Activated T-cell treated with anti-CD3 and anti-CD28 coated beads, Interleukin-2, amount 50 U/mL, for 24 hours (primary cell): ENCODE measurements around the gene MACROD1.

ENCODE experiments used
- DNase-seq: peaks from one replicate; pipeline ENCODE4 v3.0.0-alpha.2; 2020
- H3K27ac Mint-ChIP-seq: 2 replicates; pipeline ENCODE4 v1.8.0; 2020; ENCODE audit warnings: mild to moderate bottlenecking, mixed read lengths
- H3K27me3 Mint-ChIP-seq: 2 replicates; pipeline ENCODE4 v1.8.0; 2020; ENCODE audit warnings: mixed read lengths
- H3K36me3 Mint-ChIP-seq: 2 replicates; pipeline ENCODE4 v1.8.0; 2020; ENCODE audit warnings: low read depth, mixed read lengths
- H3K4me1 Mint-ChIP-seq: 2 replicates; pipeline ENCODE4 v1.8.0; 2020; ENCODE audit warnings: low read depth, mixed read lengths
- H3K4me3 Mint-ChIP-seq: 2 replicates; pipeline ENCODE4 v1.8.0; 2020; ENCODE audit warnings: mild to moderate bottlenecking, moderate library complexity, mixed read lengths
- H3K9me3 Mint-ChIP-seq: 2 replicates; pipeline ENCODE4 v1.8.0; 2020; ENCODE audit warnings: mixed read lengths

Gene MACROD1

DNA sequence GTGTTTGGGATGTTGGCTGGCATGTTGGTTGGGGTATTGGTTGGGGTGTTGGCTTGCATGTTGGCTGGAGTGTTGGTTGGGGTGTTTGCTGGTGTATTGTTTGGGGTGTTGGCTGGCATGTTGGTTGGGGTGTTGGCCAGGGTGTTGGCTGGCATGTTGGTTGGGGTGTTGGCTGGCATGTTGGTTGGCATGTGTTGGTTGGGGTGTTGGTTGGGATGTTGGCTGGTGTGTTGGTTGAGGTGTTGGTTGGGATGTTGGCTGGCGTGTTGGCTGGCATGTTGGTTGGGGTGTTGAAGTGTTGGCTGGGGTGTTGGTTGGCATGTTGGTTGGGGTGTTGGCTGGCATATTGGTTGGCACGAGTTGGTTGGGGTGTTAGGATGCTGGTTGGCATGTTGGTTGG, 155.1 kb downstream of the MACROD1 start:
- Mint-ChIP-seq H3K4me1 (peaks cover 12% of the 10 kb centered on the region), H3K36me3 (no peaks in the 10 kb centered on the region), H3K4me3 (no peak overlapping the region), H3K27me3 (peaks cover 36% of the 10 kb centered on the region), H3K27ac (no peak overlapping the region), H3K9me3 (no peaks in the 10 kb centered on the region)
- DNase-seq, result no peak

DNA sequence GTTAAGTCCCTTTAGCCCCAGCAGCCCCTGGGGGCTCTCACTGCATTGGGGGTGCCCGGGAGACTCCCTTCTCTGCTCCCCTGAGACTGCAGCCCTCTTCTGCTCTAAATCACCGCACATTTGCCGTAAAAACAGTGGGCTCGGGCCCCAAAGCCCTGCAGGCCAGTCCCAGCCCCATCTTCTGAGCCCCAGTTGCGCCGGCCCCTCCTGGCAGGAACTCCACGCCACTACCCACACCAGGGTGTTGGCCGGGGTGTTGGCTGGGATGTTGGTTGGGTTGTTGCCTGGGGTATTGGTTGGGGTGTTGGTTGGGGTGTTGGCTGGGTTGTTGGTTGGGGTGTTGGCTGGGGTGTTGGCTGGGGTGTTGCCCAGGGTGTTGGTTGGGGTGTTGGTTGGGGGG, 156.2 kb downstream of the MACROD1 start:
- Mint-ChIP-seq H3K4me1 (peaks cover 12% of the 10 kb centered on the region), H3K9me3 (no peaks in the 10 kb centered on the region), H3K4me3 (no peak overlapping the region), H3K27me3 (peaks cover 39% of the 10 kb centered on the region), H3K36me3 (no peaks in the 10 kb centered on the region), H3K27ac (no peak overlapping the region)
- no peak for DNase-seq

DNA sequence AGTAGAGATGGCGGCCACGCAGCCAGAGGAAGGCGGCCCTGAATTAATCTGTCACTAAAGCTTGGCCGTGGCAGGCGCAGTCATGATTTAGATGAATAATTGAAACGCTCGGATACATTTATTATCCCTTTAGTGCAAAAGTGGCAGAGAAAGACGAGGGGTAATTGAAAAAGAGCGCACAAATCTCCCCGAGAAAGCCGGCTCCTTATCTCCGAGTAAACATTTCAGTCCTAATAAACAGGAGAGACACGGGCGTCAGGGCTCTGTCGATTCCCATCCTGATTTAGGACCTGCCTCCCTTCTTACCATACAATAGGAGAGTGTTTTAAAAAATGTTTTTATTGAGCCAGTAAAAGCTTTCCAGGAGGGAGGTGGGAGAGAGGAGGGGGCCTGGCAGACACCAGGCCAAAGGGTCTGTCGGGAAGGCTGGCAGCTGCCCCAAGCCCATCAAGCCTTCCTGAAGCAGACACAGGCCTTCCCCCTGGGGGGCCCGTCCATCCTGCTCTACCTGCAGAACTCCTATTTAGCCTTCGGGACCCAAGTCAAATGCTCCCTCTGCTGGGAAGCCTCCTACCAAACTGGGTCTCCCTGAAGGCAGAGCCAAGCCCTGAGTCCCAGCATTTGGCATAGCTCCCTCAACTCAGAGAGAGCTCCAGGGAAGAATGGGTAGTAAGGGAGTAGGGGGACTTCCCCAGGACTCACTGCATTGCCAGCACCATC, 156.8 kb downstream of the MACROD1 start:
- DNase-seq, result no peak
- Mint-ChIP-seq H3K27me3 (peaks cover 39% of the 10 kb centered on the region), H3K4me3 (no peak overlapping the region), H3K27ac (no peak overlapping the region), H3K9me3 (no peaks in the 10 kb centered on the region), H3K4me1 (peaks cover 12% of the 10 kb centered on the region), H3K36me3 (no peaks in the 10 kb centered on the region)

DNA sequence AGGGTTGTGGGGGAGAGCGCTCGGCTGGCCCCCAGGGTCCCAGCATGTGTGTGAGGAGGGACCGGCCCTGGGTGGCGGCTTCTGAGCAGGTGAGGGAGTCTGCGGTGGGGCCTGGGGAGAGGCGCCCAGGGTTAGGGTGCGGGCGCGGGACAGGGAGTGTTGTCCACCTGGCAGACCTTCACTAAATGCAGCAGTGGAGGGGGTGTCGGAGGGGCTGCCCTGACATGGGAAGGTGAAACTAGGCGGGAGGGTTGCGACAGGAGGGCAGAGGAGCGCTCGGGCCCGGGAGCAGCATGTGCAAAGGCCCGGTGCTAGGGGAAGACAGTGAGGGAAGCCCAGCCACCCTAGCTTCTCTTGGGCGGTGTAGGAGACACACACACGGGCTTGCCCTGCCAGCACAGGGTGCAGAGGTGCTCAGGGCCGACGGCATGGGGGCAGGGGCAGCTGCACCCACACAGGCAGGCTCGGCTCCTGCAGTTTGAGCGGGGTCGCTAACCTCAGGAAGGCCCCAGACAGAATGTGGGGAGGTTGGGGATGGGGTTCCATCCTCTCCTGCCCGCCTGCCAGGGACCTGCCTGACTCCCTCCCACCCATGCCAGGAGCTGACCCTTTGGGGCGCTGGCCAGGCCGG, 157.5 kb downstream of the MACROD1 start:
- Mint-ChIP-seq H3K27me3 (peaks cover 39% of the 10 kb centered on the region), H3K4me3 (no peak overlapping the region), H3K4me1 (peaks cover 12% of the 10 kb centered on the region), H3K9me3 (no peaks in the 10 kb centered on the region), H3K27ac (no peak overlapping the region), H3K36me3 (no peaks in the 10 kb centered on the region)
- no peak for DNase-seq

DNA sequence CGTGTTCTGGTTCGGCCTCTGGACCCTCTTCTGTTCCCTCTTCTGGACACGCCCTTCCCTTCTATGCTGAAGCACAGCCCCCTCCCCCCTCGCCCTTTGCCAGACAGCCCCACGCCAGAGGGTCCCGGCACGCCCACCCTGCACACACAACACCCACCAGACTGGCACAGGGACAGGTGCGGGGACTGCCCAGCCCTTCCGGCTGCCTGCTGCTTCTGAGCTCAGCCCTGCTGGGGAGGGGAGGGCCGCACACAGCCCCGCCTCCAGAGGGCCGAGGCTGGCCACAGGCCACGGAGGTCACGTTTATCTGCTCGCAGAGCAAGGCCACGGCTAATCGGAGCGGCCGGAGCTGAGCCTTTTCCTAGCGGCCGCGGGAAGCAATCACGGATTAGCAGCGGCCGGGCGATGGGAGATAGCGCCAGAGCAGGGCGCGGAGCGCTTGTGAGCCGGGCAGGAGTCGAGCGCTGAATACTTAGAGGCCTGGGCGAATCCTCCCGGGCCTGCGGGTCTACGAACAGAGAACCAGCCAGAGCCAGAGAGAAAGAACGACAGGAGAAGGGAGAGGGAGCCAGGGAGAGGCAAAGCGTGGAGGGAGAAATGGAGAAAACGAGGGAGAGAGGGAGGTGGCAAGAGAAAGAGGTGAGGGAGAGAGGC, 158.2 kb downstream of the MACROD1 start:
- Mint-ChIP-seq H3K27me3 (peaks cover 39% of the 10 kb centered on the region), H3K9me3 (no peaks in the 10 kb centered on the region), H3K27ac (no peak overlapping the region), H3K36me3 (no peaks in the 10 kb centered on the region), H3K4me3 (no peak overlapping the region), H3K4me1 (peaks cover 12% of the 10 kb centered on the region)
- no peak for DNase-seq

DNA sequence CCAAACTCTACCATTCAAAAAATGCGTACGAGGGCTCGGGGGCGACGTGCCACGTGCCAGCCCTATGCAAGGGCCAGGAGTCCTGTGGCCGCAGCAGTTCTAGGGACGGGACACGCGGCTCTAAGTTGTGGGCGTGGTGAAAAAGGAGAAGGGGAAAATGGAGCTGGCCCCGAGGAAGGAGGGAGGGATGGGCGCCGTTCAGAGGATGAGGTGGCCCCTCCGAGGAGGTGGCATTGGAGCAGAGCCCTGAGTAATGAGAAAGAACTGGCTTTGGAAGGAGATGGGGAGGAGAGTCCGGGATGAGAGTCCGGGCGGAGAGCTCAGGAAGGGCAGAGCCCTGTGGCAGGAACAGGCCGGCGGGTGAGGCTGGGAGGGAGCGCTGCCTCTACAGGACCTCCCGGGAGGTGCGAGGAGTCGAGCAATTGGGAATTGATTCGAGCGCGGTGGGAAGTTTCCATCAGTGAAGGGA, 158.7 kb downstream of the MACROD1 start:
- Mint-ChIP-seq H3K4me3 (no peak overlapping the region), H3K4me1 (peaks cover 12% of the 10 kb centered on the region), H3K9me3 (no peaks in the 10 kb centered on the region), H3K36me3 (no peaks in the 10 kb centered on the region), H3K27me3 (peaks cover 39% of the 10 kb centered on the region), H3K27ac (no peak overlapping the region)
- DNase-seq, result no peak

DNA sequence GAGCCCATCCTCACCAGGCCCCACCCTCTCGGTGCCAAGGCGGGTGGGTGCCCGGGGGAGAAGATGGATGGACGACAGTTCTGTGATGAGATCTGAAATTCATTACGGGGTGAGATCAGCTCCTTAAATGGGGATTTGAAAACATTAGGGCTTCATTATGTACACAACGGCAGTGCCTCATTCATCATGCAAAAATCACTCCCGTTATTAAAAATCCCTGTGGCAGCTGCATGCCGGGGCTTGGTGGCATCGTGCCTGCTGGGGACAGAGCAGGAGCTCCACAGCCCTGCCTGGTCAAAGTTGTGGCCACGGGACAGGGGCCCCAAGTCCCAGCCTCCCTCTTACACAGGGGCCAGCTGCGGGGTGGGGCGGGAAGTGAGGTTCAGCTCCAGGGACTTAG, 159.5 kb downstream of the MACROD1 start:
- Mint-ChIP-seq H3K4me1 (peaks cover 12% of the 10 kb centered on the region), H3K9me3 (no peaks in the 10 kb centered on the region), H3K27ac (no peak overlapping the region), H3K36me3 (no peaks in the 10 kb centered on the region), H3K27me3 (peaks cover 44% of the 10 kb centered on the region), H3K4me3 (no peak overlapping the region)
- no peak for DNase-seq

DNA sequence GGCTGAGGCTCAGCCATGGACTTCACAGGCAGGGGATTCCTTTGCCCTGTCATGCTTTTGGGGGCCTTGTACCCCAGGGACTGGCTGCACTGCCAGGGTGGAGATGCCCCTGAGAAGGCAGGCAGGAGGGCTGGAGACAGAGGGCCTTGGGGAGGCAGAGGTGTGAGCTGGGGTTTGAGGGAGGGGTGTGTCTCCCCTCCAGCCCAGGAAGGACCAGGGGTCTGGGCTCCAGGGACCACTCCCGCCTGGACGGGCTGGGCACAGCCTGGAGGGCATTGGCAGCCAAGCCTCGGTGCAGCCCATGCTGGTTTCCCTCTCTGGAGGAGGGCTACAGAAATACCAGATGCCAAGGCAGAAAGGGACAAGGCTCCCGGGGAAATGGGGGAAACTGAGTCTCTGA, 160.2 kb downstream of the MACROD1 start:
- H3K27me3 Mint-ChIP-seq, result peaks cover 46% of the 10 kb centered on the region
- no peaks in the 10 kb centered on the region for H3K36me3 Mint-ChIP-seq
- H3K4me1 Mint-ChIP-seq, result peaks cover 12% of the 10 kb centered on the region
- no peaks in the 10 kb centered on the region for H3K9me3 Mint-ChIP-seq
- no peak for DNase-seq
- H3K4me3 Mint-ChIP-seq, result no peak overlapping the region
- H3K27ac Mint-ChIP-seq, result no peak overlapping the region

DNA sequence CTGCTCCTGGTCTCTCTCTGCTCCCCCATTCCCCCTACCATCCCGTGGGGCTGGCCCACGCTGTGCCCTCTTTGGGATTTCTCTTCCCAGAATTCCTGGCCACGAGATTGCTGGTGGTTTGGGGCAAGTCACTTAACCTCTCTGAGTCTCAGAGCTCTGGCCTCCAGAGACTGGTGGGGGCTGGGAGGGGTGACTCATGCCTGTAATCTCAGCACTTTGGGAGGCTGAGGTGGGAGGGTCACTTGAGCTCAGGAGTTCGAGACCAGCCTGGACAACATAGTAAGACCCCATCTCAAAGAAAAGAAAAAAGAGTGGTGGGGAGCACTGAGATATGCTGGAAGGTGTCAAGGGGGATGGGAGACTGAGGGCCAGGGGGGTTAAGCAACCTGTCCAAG, 161.3 kb downstream of the MACROD1 start:
- H3K36me3 Mint-ChIP-seq, result no peaks in the 10 kb centered on the region
- H3K4me3 Mint-ChIP-seq, result no peak overlapping the region

DNA sequence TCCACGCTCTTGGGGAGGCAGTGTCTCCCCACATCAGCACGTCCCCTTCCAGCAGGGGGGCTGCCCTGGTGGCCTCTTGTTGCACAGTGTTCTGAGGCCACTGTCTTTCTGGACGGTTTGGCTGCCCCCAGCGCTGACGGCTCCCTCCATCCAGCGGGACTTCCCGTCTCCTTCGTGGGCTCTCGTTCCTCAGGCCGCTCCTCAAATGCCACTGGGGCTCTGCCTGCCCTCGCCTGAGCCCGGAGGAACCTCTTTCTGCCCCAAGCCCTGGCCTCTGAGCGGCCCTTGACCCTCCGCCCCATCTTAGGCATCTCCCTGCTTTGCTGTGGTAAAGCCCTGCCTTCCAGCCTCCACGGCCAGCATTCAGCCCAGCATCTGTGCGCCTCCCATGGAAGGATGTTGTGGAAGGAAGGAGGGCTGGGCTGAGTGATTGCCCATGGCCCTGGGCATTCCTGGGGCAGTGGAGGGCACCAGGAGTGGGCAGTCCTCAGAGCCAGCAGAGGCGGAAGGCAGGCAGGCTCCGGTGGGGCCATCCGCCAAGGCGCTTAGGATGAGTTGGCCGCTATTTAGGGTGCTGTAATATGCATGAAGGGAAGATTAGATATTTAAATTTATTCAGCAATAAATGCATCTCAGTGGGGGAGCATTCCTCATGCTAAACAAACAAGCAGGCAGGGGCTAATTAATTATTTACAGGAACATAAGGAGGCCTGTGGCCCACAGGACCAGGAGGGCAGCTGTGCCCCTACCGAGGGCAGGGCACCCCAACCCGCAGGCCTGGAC, 161.9 kb downstream of the MACROD1 start:
- H3K27ac Mint-ChIP-seq, result no peak overlapping the region
- peaks cover 43% of the 10 kb centered on the region for H3K27me3 Mint-ChIP-seq
- H3K36me3 Mint-ChIP-seq, result no peaks in the 10 kb centered on the region
- no peak overlapping the region for H3K4me3 Mint-ChIP-seq
- H3K9me3 Mint-ChIP-seq, result no peaks in the 10 kb centered on the region
- H3K4me1 Mint-ChIP-seq, result peaks cover 18% of the 10 kb centered on the region
- no peak for DNase-seq

More for the DNA sequence above, 161.3 kb downstream of the MACROD1 start:
- Mint-ChIP-seq H3K27me3 (peaks cover 46% of the 10 kb centered on the region), H3K4me1 (peaks cover 15% of the 10 kb centered on the region), H3K27ac (no peak overlapping the region), H3K9me3 (no peaks in the 10 kb centered on the region)
- no peak for DNase-seq

DNA sequence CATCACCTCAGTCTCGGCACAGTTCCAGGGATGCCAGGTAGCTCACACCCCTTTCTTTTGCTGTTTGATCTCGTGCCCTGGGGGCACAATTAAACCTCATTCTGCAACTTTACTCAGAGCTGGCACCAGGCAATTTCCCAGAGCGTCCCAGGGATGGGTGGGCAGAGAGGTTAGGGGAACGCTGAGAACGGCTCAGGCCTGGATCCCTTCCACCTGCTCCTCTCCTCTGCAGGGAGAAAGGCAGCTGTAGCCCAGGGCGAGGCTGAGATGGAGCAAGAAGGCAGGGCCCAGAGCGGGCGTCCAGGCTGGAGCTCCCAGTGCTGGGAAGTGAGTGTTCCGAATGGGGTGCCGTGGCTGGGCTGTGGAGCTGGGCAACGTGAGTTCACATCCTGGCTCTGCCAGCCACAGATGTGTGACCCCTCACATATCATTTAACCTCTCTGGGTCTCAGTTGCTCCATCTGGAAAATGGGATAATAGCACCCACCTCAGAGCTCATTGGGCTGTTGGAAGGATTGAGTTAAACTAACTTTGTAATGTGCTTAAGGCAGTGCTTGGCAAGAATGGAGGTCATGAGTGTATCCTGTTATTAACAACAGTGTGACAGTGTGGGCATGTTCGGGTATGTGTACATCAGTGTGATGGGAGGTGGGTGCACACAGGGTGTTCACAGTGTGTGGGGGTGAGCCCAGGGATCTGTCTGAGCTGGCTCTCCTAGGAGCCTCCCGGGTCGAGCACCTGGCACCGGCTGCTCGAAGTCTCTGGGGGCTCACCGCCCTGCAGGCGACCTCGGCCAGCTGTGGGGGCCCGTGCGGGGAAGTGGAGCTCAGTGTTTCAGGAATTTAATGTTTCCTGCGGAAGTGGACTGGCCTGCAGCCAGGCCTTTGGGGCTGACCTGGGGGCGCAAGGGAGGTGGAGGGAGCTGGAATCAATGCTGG, 164.2 kb downstream of the MACROD1 start:
- no peak overlapping the region for H3K27ac Mint-ChIP-seq
- H3K4me1 Mint-ChIP-seq, result peaks cover 11% of the 10 kb centered on the region
- H3K9me3 Mint-ChIP-seq, result no peaks in the 10 kb centered on the region
- DNase-seq, result no peak
- peaks cover 16% of the 10 kb centered on the region for H3K36me3 Mint-ChIP-seq
- peaks cover 20% of the 10 kb centered on the region for H3K27me3 Mint-ChIP-seq
- H3K4me3 Mint-ChIP-seq, result no peak overlapping the region

DNA sequence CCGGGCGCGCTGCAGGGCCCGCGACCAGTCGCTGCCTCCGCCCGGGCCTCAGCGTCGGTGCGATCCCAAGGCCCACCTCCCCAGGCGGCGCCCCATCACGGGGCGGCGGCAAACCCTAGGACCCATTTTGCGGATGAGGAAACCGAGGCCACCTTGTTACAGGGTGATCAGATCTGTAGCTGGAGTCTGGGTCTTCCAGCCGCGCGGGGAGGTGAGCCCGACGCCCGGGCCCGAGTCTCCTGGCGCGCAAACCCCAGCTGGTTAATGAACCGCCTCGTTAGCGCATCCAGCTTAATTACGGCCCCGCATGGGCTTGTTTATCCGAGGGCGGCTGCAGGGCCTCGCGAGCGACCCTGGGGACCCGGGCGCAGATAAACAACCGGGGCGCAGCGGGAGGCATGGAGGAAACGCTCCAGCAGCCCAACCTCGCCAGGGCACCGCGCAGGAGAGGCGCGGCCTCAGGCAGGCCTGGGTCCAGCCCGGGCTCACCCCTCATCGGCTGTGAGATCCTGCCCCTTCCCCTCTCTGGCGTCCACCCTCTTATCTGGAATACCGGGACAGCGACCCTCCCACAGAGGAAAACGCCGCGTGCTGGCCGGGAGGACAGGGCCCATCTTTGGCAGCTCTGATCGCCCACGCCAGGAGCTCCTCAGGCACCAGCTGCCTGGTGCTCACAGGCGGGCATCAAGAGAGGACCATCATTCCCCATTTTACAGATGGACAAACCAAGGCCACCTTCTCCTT, 165.0 kb downstream of the MACROD1 start:
- no peak for DNase-seq
- peaks cover 12% of the 10 kb centered on the region for H3K27me3 Mint-ChIP-seq
- peaks cover 25% of the 10 kb centered on the region for H3K36me3 Mint-ChIP-seq
- H3K9me3 Mint-ChIP-seq, result no peaks in the 10 kb centered on the region
- peaks cover 10% of the 10 kb centered on the region for H3K4me1 Mint-ChIP-seq
- no peak overlapping the region for H3K27ac Mint-ChIP-seq
- peak overlapping the region; percentile 31 for H3K4me3 Mint-ChIP-seq

DNA sequence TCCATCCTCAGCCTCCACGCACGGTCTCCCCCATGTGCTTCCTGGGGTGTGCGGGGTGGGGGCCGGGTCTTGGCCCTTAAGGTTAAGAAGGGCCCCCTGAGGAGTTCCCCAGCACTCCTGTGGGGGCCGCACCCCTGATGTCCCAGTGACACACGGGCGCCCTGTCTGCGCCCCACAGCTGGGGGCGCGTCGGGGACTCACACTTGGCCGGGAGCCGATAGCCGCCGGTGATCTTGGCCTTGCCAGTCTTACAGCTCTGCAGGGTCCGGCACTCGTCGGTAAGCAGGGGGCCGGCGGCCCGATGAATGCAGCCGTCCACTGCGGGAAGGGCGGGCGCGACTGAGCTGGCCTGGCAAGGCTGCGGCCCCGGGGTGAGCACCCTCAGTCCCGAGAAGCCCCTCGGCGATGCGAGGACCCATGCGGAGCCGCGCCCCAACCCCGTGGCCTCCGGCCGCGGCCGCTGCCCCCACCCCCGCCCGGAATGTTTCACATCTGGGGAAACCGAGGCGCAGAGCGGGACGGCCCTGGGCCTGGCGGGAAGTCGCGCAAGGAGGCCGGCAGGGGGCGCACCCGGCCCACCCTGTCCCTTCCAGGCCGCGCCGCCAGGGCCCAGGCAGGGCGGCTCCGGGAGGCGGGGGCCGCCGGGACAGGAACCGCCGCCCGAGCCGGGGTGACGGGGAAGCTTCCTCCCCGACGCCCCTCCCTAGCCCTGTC, 165.7 kb downstream of the MACROD1 start:
- Mint-ChIP-seq H3K4me1 (peaks cover 10% of the 10 kb centered on the region), H3K36me3 (peaks cover 31% of the 10 kb centered on the region), H3K9me3 (no peaks in the 10 kb centered on the region), H3K27ac (no peak overlapping the region), H3K4me3 (peak overlapping the region; percentile 25), H3K27me3 (peaks cover 7% of the 10 kb centered on the region)
- peak; percentile 86 for DNase-seq
